Ascending aorta (tissue), 2 donors: ENCODE data around the gene ARID3A. TPM values are rescaled to one million over a fixed set of nuclear protein-coding genes. Genes with fewer than 3 reads are reported as not detected.

Source experiments
- DNase-seq, 2 donors: peaks; one replicate each; pipeline ENCODE4 v3.0.0-alpha.2; 2019; ENCODE audit warnings: low spot score in 2 of 2
- H3K27ac ChIP-seq, 2 donors: fragments of 200-600 bp; sonication (generic); one replicate each; pipeline ENCODE4 v1.5.1; 2016 to 2017; ENCODE audit warnings: mild to moderate bottlenecking in 1 of 2
- H3K27me3 ChIP-seq: fragments of 200-600 bp; sonication (generic); one replicate; pipeline ENCODE4 v1.5.1; 2017
- H3K36me3 ChIP-seq, 2 donors: fragments of 200-600 bp; sonication (generic); one replicate each; pipeline ENCODE4 v1.5.1; 2016
- H3K4me1 ChIP-seq, 2 donors: fragments of 200-600 bp; sonication (generic); one replicate each; pipeline ENCODE4 v1.5.1; 2016 to 2017; ENCODE audit warnings: mild to moderate bottlenecking in 1 of 2
- H3K4me3 ChIP-seq, 2 donors: fragments of 200-600 bp; sonication (generic); one replicate each; pipeline ENCODE4 v1.5.1; 2016 to 2017; ENCODE audit warnings: mild to moderate bottlenecking in 1 of 2
- H3K9me3 ChIP-seq, 2 donors: fragments of 200-600 bp; sonication (generic); one replicate each; pipeline ENCODE4 v1.5.1; 2016
- CTCF ChIP-seq, 3 experiments: fragments of 200-600 bp in 2 of 3; fragments of 450-650 bp in 1 of 3; sonication (generic) in 2 of 3; IDR thresholded peaks; one replicate each; pipeline ENCODE4 v1.5.1; 2016 to 2019; ENCODE audit warnings: antibody characterized with exemption in 3 of 3, mild to moderate bottlenecking in 1 of 3, moderate library complexity in 1 of 3
- intact Hi-C: fragments of 100-400 bp; cut with DNase I; formaldehyde crosslinking; loops from one replicate; pipeline ENCODE4 v1.15.1; 2023
- total RNA-seq: library from RNA; depleted of rRNA; stranded (reverse); fragments of >200 nt; gene quantifications from one replicate; pipeline ENCODE4 v1.1.0, GENCODE V29; 2016

ARID3A gene
- total RNA-seq, 1 donor from 2014 or later: 55.3 TPM

GRCh38 chr19:1003283-1003682 lies 77.4 kb downstream of the ARID3A start:
- Histone ChIP-seq H3K4me1 (peaks cover 0 to 10% of the 10 kb centered on the region in 2 donors), H3K4me3 (no peak overlapping the region), H3K9me3 (no peaks in the 10 kb centered on the region), H3K36me3 (no peaks in the 10 kb centered on the region), H3K27ac (no peak overlapping the region), H3K27me3 (no peaks in the 10 kb centered on the region)
- TF ChIP-seq CTCF (IDR thresholded peaks at IDR 0.05): no peak
- no peak for DNase-seq
- intact Hi-C loops: no loop called here

GRCh38 chr19:1004204-1004802 lies 78.5 kb downstream of the ARID3A start:
- Histone ChIP-seq H3K36me3 (peaks cover 6 to 9% of the 10 kb centered on the region in 2 donors), H3K27me3 (no peaks in the 10 kb centered on the region), H3K27ac (no peak overlapping the region), H3K4me3 (no peak overlapping the region), H3K9me3 (no peaks in the 10 kb centered on the region), H3K4me1 (peaks cover 0 to 10% of the 10 kb centered on the region in 2 donors)
- TF ChIP-seq CTCF (IDR thresholded peaks at IDR 0.05): no peak
- intact Hi-C loops: no loop called here
- no peak for DNase-seq

GRCh38 chr19:1004803-1005664 lies 79.2 kb downstream of the ARID3A start:
- H3K9me3 ChIP-seq: no peaks in the 10 kb centered on the region
- no peak overlapping the region for H3K4me3 ChIP-seq
- no peaks in the 10 kb centered on the region for H3K27me3 ChIP-seq
- intact Hi-C loops: no loop called here
- TF ChIP-seq CTCF (IDR thresholded peaks at IDR 0.05): no peak
- DNase-seq: no peak
- H3K4me1 ChIP-seq: peaks cover 0 to 10% of the 10 kb centered on the region in 2 donors
- peaks cover 14 to 17% of the 10 kb centered on the region in 2 donors for H3K36me3 ChIP-seq
- H3K27ac ChIP-seq: no peak overlapping the region

DNA sequence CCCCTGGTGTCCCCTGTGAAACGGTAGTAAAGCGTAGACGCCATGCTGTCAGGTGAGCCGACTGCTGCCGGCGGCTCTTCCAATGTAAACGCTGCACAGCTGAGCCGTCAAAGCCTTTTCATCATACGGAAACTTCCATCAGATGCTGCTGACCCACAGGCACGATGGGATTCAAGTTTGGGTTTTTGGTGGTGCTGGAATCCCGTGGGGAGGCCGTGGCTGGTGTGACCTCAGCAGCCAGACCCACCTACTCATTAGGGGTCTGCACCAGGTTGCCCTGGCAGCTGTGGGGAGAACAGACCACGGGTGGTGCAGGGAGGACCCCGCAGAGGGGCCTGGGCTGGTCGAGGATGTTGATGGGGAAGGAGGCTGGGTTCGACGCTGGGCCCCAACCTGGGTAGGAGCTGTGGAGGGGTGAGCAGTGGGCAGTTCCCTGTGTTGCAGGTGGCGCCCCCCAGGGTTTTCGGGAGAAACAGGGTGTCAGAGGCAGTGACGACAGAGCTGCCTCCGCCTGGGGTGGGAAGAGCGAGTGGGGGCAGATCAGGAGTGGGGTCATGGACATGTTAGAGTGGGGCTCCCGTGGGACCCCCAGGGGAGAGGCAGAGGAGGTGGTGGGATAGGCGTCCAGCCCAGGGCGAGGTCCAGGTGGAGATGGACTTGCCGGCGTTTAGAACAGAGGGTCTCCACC lies 81.0 kb downstream of the ARID3A start:
- Histone ChIP-seq H3K9me3 (no peaks in the 10 kb centered on the region), H3K4me1 (no peaks in the 10 kb centered on the region), H3K4me3 (no peak overlapping the region), H3K36me3 (peaks cover 32 to 35% of the 10 kb centered on the region in 2 donors), H3K27me3 (no peaks in the 10 kb centered on the region), H3K27ac (no peak overlapping the region)
- TF ChIP-seq CTCF (IDR thresholded peaks at IDR 0.05): no peak
- intact Hi-C loops: no loop called here
- DNase-seq: no peak

GRCh38 chr19:1007399-1008251 lies 81.8 kb downstream of the ARID3A start:
- no peak for TF ChIP-seq CTCF (IDR thresholded peaks at IDR 0.05)
- Histone ChIP-seq H3K36me3 (peaks cover 39 to 43% of the 10 kb centered on the region in 2 donors), H3K9me3 (no peaks in the 10 kb centered on the region), H3K4me1 (no peaks in the 10 kb centered on the region), H3K27ac (no peak overlapping the region), H3K4me3 (no peak overlapping the region), H3K27me3 (no peaks in the 10 kb centered on the region)
- DNase-seq: no peak
- intact Hi-C loops: no loop called here
